Fibroblast of pulmonary artery (primary cell): Measurements from ENCODE around the gene HDAC5.

Experiments
- DNase-seq: peaks from one replicate; pipeline ENCODE4 v3.0.0-alpha.2; 2010; ENCODE audit warnings: low read depth
- H3K4me3 ChIP-seq: replicated peaks from 2 replicates; pipeline ENCODE4 v1.5.1; 2011; ENCODE audit warnings: low read depth, mild to moderate bottlenecking, control low read depth, low read length, moderate library complexity
- CTCF ChIP-seq: IDR thresholded peaks from 2 replicates; pipeline ENCODE4 v1.5.1; 2011; ENCODE audit warnings: mild to moderate bottlenecking, control low read depth, low read length, inconsistent platforms; ENCODE audit errors: missing control alignments

HDAC5 gene

GRCh38 chr17:44119798-44120197, 3.6 kb downstream of the HDAC5 start:
- H3K4me3 ChIP-seq = no peak overlapping the region
- no peak for TF ChIP-seq CTCF
- DNase-seq = no peak

GRCh38 chr17:44119062-44119461, 4.4 kb downstream of the HDAC5 start:
- DNase-seq = no peak
- no peak for TF ChIP-seq CTCF
- H3K4me3 ChIP-seq = no peak overlapping the region

GRCh38 chr17:44118427-44119050, 4.9 kb downstream of the HDAC5 start:
- no peak for DNase-seq
- no peak for TF ChIP-seq CTCF
- no peak overlapping the region for H3K4me3 ChIP-seq

GRCh38 chr17:44117351-44117750, 6.1 kb downstream of the HDAC5 start:
- no peak overlapping the region for H3K4me3 ChIP-seq
- no peak for TF ChIP-seq CTCF
- no peak for DNase-seq

- DNase-seq = peak; percentile 51
- peak; percentile 80 for TF ChIP-seq CTCF
- no peak overlapping the region for H3K4me3 ChIP-seq
Observed at GRCh38 chr17:44115585-44116415, 7.6 kb downstream of the HDAC5 start.

GRCh38 chr17:44113868-44114840, 9.3 kb downstream of the HDAC5 start:
- DNase-seq = no peak

More at GRCh38 chr17:44113868-44114840, 9.3 kb downstream of the HDAC5 start:
- H3K4me3 ChIP-seq = no peak overlapping the region
- TF ChIP-seq CTCF = no peak
